Neural cell (in vitro differentiated cells): Measurements from ENCODE around the gene ANGPTL2. TPM values are rescaled to one million over a fixed set of nuclear protein-coding genes. Genes with fewer than 3 reads are reported as not detected.

Experiments used
- H2AFZ ChIP-seq: fragments of 200-600, 300-800 bp; sonication (generic), shearing (Covaris generic); 2 replicates; pipeline ENCODE4 v1.6.0; 2014; ENCODE audit warnings: low read depth, mild to moderate bottlenecking, antibody characterized with exemption, low read length, moderate library complexity
- H3F3A ChIP-seq: fragments of 200-600 bp; shearing (Covaris generic); 2 replicates; pipeline ENCODE4 v1.6.1; 2016; ENCODE audit warnings: mild to moderate bottlenecking, moderate library complexity, mixed read lengths, antibody characterized with exemption, low read length; ENCODE audit not compliant: insufficient read depth, poor library complexity, severe bottlenecking
- H3K27ac ChIP-seq: fragments of 200-600, 300-800 bp; sonication (generic), shearing (Covaris generic); 2 replicates; pipeline ENCODE4 v1.5.1; 2014; ENCODE audit warnings: mild to moderate bottlenecking, low read length, moderate library complexity
- H3K27me3 ChIP-seq: fragments of 300-800, 200-600 bp; sonication (generic), shearing (Covaris generic); 2 replicates; pipeline ENCODE4 v1.6.0; 2014; ENCODE audit warnings: mild to moderate bottlenecking, low read depth, low read length, moderate library complexity; ENCODE audit not compliant: insufficient read depth
- H3K36me3 ChIP-seq: fragments of 300-800, 200-600 bp; sonication (generic), shearing (Covaris generic); 2 replicates; pipeline ENCODE4 v1.5.1; 2014; ENCODE audit warnings: mild to moderate bottlenecking, antibody characterized with exemption, low read length, moderate library complexity; ENCODE audit not compliant: insufficient read depth
- H3K4me2 ChIP-seq: fragments of 300-800, 200-600 bp; sonication (generic), shearing (Covaris generic); 2 replicates; pipeline ENCODE4 v1.6.0; 2014; ENCODE audit warnings: mild to moderate bottlenecking, low read length
- H3K4me3 ChIP-seq: fragments of 300-800, 200-600 bp; sonication (generic), shearing (Covaris generic); 2 replicates; pipeline ENCODE4 v1.5.1; 2014; ENCODE audit warnings: mild to moderate bottlenecking, low read length, moderate library complexity
- H3K79me2 ChIP-seq: fragments of 200-600 bp; shearing (Covaris generic); replicated peaks from 2 replicates; pipeline ENCODE4 v1.6.0; 2014; ENCODE audit warnings: mild to moderate bottlenecking, low read length, moderate library complexity; ENCODE audit not compliant: insufficient read depth
- H3K9ac ChIP-seq: fragments of 300-800, 200-600 bp; sonication (generic), shearing (Covaris generic); 2 replicates; pipeline ENCODE4 v1.6.1; 2016; ENCODE audit warnings: mild to moderate bottlenecking, low read length, mixed read lengths
- H3K9me2 ChIP-seq: fragments of 200-600 bp; shearing (Covaris generic); 2 replicates; pipeline ENCODE4 v1.6.1; 2016; ENCODE audit warnings: mild to moderate bottlenecking, low read length, mixed read lengths; ENCODE audit not compliant: insufficient read depth
- H3K9me3 ChIP-seq: fragments of 200-600, 300-800 bp; sonication (generic), shearing (Covaris generic); 2 replicates; pipeline ENCODE4 v1.6.1; 2016; ENCODE audit warnings: mild to moderate bottlenecking, mixed run types, low read length, moderate library complexity, mixed read lengths
- H4K20me1 ChIP-seq: fragments of 200-600 bp; shearing (Covaris generic); 2 replicates; pipeline ENCODE4 v1.6.1; 2016; ENCODE audit warnings: mild to moderate bottlenecking, mixed run types; ENCODE audit not compliant: insufficient read depth
- EP300 ChIP-seq: fragments of 450-650 bp; conservative IDR thresholded peaks from 2 replicates; pipeline ENCODE4 v1.6.1; 2014; ENCODE audit warnings: antibody characterized with exemption, mild to moderate bottlenecking, moderate library complexity; ENCODE audit not compliant: poor library complexity, severe bottlenecking
- EZH2 ChIP-seq: fragments of 200-600, 300-800 bp; shearing (Covaris generic), sonication (generic); IDR thresholded peaks from 2 replicates; pipeline ENCODE4 v1.6.1; 2014; ENCODE audit warnings: antibody characterized with exemption, low read length, borderline replicate concordance, mild to moderate bottlenecking; ENCODE audit not compliant: insufficient read depth, poor library complexity, severe bottlenecking
- MXI1 ChIP-seq: fragments of 450-650 bp; conservative IDR thresholded peaks from 2 replicates; pipeline ENCODE4 v1.6.1; 2014; ENCODE audit warnings: antibody characterized with exemption, mild to moderate bottlenecking; ENCODE audit not compliant: poor library complexity, severe bottlenecking
- POLR2AphosphoS5 ChIP-seq: IDR thresholded peaks from 2 replicates; pipeline ENCODE4 v1.6.1; 2012
- RAD21 ChIP-seq: fragments of 450-650 bp; conservative IDR thresholded peaks from 2 replicates; pipeline ENCODE4 v1.6.1; 2014; ENCODE audit warnings: antibody characterized with exemption, mild to moderate bottlenecking, moderate library complexity
- REST ChIP-seq: IDR thresholded peaks from 2 replicates; pipeline ENCODE4 v1.6.1; 2012; ENCODE audit warnings: borderline replicate concordance
- SMC3 ChIP-seq: fragments of 450-650 bp; conservative IDR thresholded peaks from 2 replicates; pipeline ENCODE4 v1.6.1; 2014; ENCODE audit warnings: antibody characterized with exemption, mild to moderate bottlenecking, moderate library complexity; ENCODE audit not compliant: poor library complexity
- TAF1 ChIP-seq: IDR thresholded peaks from 2 replicates; pipeline ENCODE4 v1.6.1; 2012; ENCODE audit warnings: low read depth
- polyA plus RNA-seq: library from polyadenylated mRNA; depleted of rRNA; stranded (reverse); fragments of >200 nt; gene quantifications from 2 replicates; pipeline ENCODE4 v1.2.3, GENCODE V29; 2014
- TF ChIP-seq, protein P1 (sequence below): fragments of 450-650 bp; IDR thresholded peaks from 2 replicates; pipeline ENCODE4 v1.5.1; 2014; ENCODE audit warnings: antibody characterized with exemption, mild to moderate bottlenecking, moderate library complexity; ENCODE audit not compliant: poor library complexity, severe bottlenecking

Gene ANGPTL2
- polyA plus RNA-seq, 1 donor from 2014 or later, result not detected

GRCh38 chr9:127047971-127048370, 74.5 kb downstream of the ANGPTL2 start:
- no peaks in the 10 kb centered on the region for H3K9me3 ChIP-seq
- no peaks in the 10 kb centered on the region for H3K27me3 ChIP-seq
- TF ChIP-seq TAF1, result no peak
- TF ChIP-seq REST, result no peak
- no peak for TF ChIP-seq EP300
- TF ChIP-seq SMC3, result no peak
- no peak for TF ChIP-seq RAD21
- no peak for TF ChIP-seq POLR2AphosphoS5
- TF ChIP-seq MXI1, result no peak
- TF ChIP-seq EZH2, result no peak
- TF ChIP-seq, protein P1, sequence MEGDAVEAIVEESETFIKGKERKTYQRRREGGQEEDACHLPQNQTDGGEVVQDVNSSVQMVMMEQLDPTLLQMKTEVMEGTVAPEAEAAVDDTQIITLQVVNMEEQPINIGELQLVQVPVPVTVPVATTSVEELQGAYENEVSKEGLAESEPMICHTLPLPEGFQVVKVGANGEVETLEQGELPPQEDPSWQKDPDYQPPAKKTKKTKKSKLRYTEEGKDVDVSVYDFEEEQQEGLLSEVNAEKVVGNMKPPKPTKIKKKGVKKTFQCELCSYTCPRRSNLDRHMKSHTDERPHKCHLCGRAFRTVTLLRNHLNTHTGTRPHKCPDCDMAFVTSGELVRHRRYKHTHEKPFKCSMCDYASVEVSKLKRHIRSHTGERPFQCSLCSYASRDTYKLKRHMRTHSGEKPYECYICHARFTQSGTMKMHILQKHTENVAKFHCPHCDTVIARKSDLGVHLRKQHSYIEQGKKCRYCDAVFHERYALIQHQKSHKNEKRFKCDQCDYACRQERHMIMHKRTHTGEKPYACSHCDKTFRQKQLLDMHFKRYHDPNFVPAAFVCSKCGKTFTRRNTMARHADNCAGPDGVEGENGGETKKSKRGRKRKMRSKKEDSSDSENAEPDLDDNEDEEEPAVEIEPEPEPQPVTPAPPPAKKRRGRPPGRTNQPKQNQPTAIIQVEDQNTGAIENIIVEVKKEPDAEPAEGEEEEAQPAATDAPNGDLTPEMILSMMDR, result no peak
- no peak overlapping the region for H2AFZ ChIP-seq
- no peak overlapping the region for H3K27ac ChIP-seq
- H3F3A ChIP-seq, result no peaks in the 10 kb centered on the region
- no peak overlapping the region for H3K4me2 ChIP-seq
- no peaks in the 10 kb centered on the region for H3K9me2 ChIP-seq
- no peaks in the 10 kb centered on the region for H3K36me3 ChIP-seq
- no peaks in the 10 kb centered on the region for H4K20me1 ChIP-seq
- no peak overlapping the region for H3K9ac ChIP-seq
- H3K4me3 ChIP-seq, result no peak overlapping the region
- no peaks in the 10 kb centered on the region for H3K79me2 ChIP-seq

- Histone ChIP-seq H3F3A (no peaks in the 10 kb centered on the region), H2AFZ (no peak overlapping the region), H3K36me3 (no peaks in the 10 kb centered on the region), H4K20me1 (no peaks in the 10 kb centered on the region), H3K27ac (no peak overlapping the region), H3K9ac (no peak overlapping the region), H3K27me3 (no peaks in the 10 kb centered on the region), H3K9me3 (no peaks in the 10 kb centered on the region), H3K79me2 (no peaks in the 10 kb centered on the region), H3K4me3 (no peak overlapping the region), H3K4me2 (no peak overlapping the region), H3K9me2 (no peaks in the 10 kb centered on the region)
- TF ChIP-seq RAD21 (no peak), MXI1 (no peak), POLR2AphosphoS5 (no peak), EP300 (no peak), REST (no peak), EZH2 (no peak), SMC3 (no peak), TAF1 (no peak)
- TF ChIP-seq, protein P1, result no peak
These were observed 77.3 kb downstream of the ANGPTL2 start for GRCh38 chr9:127045148-127045547.
